HepG2 (cell line): ENCODE data around the gene NGFR. TPM values are rescaled to one million over a fixed set of nuclear protein-coding genes. Genes with fewer than 3 reads are reported as not detected.

ENCODE experiments used
- ATAC-seq: fragments of 200-7000 bp; cut with Tn5 transposase; 3 replicates; pipeline ENCODE4 v1.9.1; 2020; ENCODE audit warnings: mild to moderate bottlenecking, moderate library complexity
- BruUV-seq: library from RNA; stranded (reverse); fragments of 400-500 nt; replicated peaks from 2 replicates; lab custom pipeline; 2021; lab: Mats Ljungman, UMichigan
- CTCF ChIA-PET: fragments of 300-600 bp; formaldehyde crosslinking; extraction: SDS; loops from one replicate; lab custom pipeline; 2021; ENCODE audit warnings: low total read pairs, inconsistent platforms, low intra/inter-chr PET ratio; lab: Yijun Ruan, JAX
- POLR2A ChIA-PET: fragments of 350-600 bp; sonication (Branson Sonifier 250); formaldehyde crosslinking; loops from one replicate; lab custom pipeline; 2020; ENCODE audit warnings: antibody characterized with exemption, inconsistent platforms; lab: Yijun Ruan, JAX
- DNase-seq: peaks from one replicate; pipeline ENCODE4 v3.0.0-alpha.2; 2015; ENCODE audit warnings: low spot score
- FAIRE-seq: peaks from 3 replicates; lab custom pipeline; 2011; peaks lifted over from hg19 to GRCh38; lab: Jason Lieb, UNC
- H2AFZ ChIP-seq: one replicate; pipeline ENCODE4 v1.6.1; 2011; ENCODE audit warnings: low read length, inconsistent platforms
- H3K27ac ChIP-seq: fragments of 300-600 bp; 3 replicates; pipeline ENCODE4 v1.8.0; 2011; ENCODE audit warnings: mixed run types, mild to moderate bottlenecking, mixed read lengths, low read length, inconsistent platforms; ENCODE audit not compliant: insufficient read depth; ENCODE audit errors: extremely low read length
- H3K27me3 ChIP-seq, 2 experiments: fragments of 200-600 bp in 1 of 2; 2 replicates in 1 of 2; 3 replicates in 1 of 2; pipeline versions ENCODE4 v1.6.0 to v1.8.0; 2011; ENCODE audit warnings: low read length in 2 of 2, mild to moderate bottlenecking in 2 of 2, moderate library complexity in 2 of 2, inconsistent platforms in 1 of 2; ENCODE audit not compliant: insufficient read depth in 2 of 2, control insufficient read depth in 1 of 2
- H3K36me3 ChIP-seq, 2 experiments: fragments of 200-600 bp in 1 of 2; replicated peaks in 1 of 2; 2 replicates in 1 of 2; 3 replicates in 1 of 2; pipeline versions ENCODE4 v1.5.1 to v1.8.0; 2011; ENCODE audit warnings: low read length in 2 of 2, inconsistent platforms in 1 of 2; ENCODE audit not compliant: insufficient read depth in 2 of 2, control insufficient read depth in 1 of 2
- H3K4me1 ChIP-seq: 2 replicates; pipeline ENCODE4 v1.5.1; 2012; ENCODE audit warnings: low read length, inconsistent platforms; ENCODE audit not compliant: insufficient read depth
- H3K4me2 ChIP-seq: 2 replicates; pipeline ENCODE4 v1.6.0; 2011; ENCODE audit warnings: low read depth, low read length, inconsistent platforms
- H3K4me3 ChIP-seq, 3 experiments: fragments of 200-600 bp in 1 of 3; sonication (generic), shearing (Covaris generic) in 1 of 3; replicated peaks in 1 of 3; 2 replicates each; pipeline ENCODE4 v1.5.1; 2011 to 2016; ENCODE audit warnings: low read length in 3 of 3, inconsistent platforms in 2 of 3, low read depth in 2 of 3, mild to moderate bottlenecking in 2 of 3, control low read depth in 1 of 3, mixed read lengths in 1 of 3; ENCODE audit not compliant: insufficient read depth in 1 of 3
- H3K79me2 ChIP-seq: one replicate; pipeline ENCODE4 v1.6.1; 2011; ENCODE audit warnings: low read length, inconsistent platforms; ENCODE audit not compliant: insufficient read depth
- H3K9ac ChIP-seq: 2 replicates; pipeline ENCODE4 v1.6.0; 2011; ENCODE audit warnings: mild to moderate bottlenecking, low read depth, low read length, inconsistent platforms; ENCODE audit not compliant: insufficient read depth
- H3K9me3 ChIP-seq: 2 replicates; pipeline ENCODE4 v1.5.1; 2012; ENCODE audit warnings: mild to moderate bottlenecking, low read length
- H4K20me1 ChIP-seq: 2 replicates; pipeline ENCODE4 v1.6.0; 2011; ENCODE audit warnings: inconsistent platforms, mild to moderate bottlenecking, low read length, moderate library complexity; ENCODE audit not compliant: insufficient read depth
- FOXC1 ChIP-seq: sonication (generic); formaldehyde crosslinking; IDR thresholded peaks from 2 replicates; pipeline ENCODE4 v1.8.0; 2022; ENCODE audit warnings: mild to moderate bottlenecking, missing genetic modification reagents, borderline replicate concordance
- JDP2 ChIP-seq: sonication (generic); formaldehyde crosslinking; IDR thresholded peaks from 2 replicates; pipeline ENCODE4 v1.8.1; 2022; ENCODE audit warnings: missing genetic modification reagents, borderline replicate concordance
- SIX1 ChIP-seq: sonication (generic); formaldehyde crosslinking; IDR thresholded peaks from 2 replicates; pipeline ENCODE4 v1.4.0; 2020; ENCODE audit warnings: missing genetic modification reagents, borderline replicate concordance
- SP4 ChIP-seq: sonication (generic); formaldehyde crosslinking; IDR thresholded peaks from 2 replicates; pipeline ENCODE4 v1.8.1; 2023; ENCODE audit warnings: mild to moderate bottlenecking, missing genetic modification reagents
- SRSF9 ChIP-seq: fragments of 200-400 bp; formaldehyde crosslinking; IDR thresholded peaks from 2 replicates; pipeline ENCODE4 v1.6.1; 2018; ENCODE audit warnings: borderline replicate concordance, mild to moderate bottlenecking, low read depth, low read length; ENCODE audit not compliant: insufficient read depth, poor library complexity, severe bottlenecking
- ZFP82 ChIP-seq: sonication (generic); formaldehyde crosslinking; IDR thresholded peaks from 2 replicates; pipeline ENCODE4 v1.5.1; 2020; ENCODE audit warnings: mild to moderate bottlenecking, missing genetic modification reagents, borderline replicate concordance
- ZNF484 ChIP-seq: sonication (generic); formaldehyde crosslinking; IDR thresholded peaks from 2 replicates; pipeline ENCODE4 v1.5.1; 2020; ENCODE audit warnings: mild to moderate bottlenecking, low read depth, missing genetic modification reagents, borderline replicate concordance
- ZNF782 ChIP-seq: sonication (generic); formaldehyde crosslinking; IDR thresholded peaks from 2 replicates; pipeline ENCODE4 v1.4.0; 2020; ENCODE audit warnings: missing genetic modification reagents, mild to moderate bottlenecking, borderline replicate concordance
- ZNF792 ChIP-seq: IDR thresholded peaks from 2 replicates; pipeline ENCODE4 v1.6.1; 2016
- WGBS: methylation state at CpG from one replicate; pipeline ENCODE4 v1.1.6; 2017; ENCODE audit warnings: low lambda C conversion rate; 5-methylcytosine and 5-hydroxymethylcytosine counted together
- in situ Hi-C: cut with HindIII; loops from 2 replicates; pipeline ENCODE4 v1.10.0; 2017; ENCODE audit warnings: low pct_unique_long_range_greater_than_20kb; ENCODE audit not compliant: extremely low pct_ligation_motif_present
- intact Hi-C: fragments of 100-400 bp; cut with micrococcal nuclease; formaldehyde crosslinking; loops from one replicate; pipeline ENCODE4 v1.10.0; 2022; ENCODE audit not compliant: unreplicated experiment
- polyA plus RNA-seq, 8 experiments: library from polyadenylated mRNA; depleted of rRNA in 3 of 8; stranded (reverse) in 7 of 8; unstranded in 1 of 8; fragments of >200 nt; fragmentation: Illumina TruSeq in 4 of 8; extraction: Trizol in 4 of 8; gene quantifications; 2 replicates each; pipeline versions ENCODE4 v1.2.1 to v1.2.3, GENCODE V29; 2011 to 2016; ENCODE audit warnings: low read depth in 4 of 8, missing spikeins in 1 of 8, mixed read lengths in 1 of 8; ENCODE audit not compliant: insufficient read depth in 1 of 8
- total RNA-seq, 5 experiments: library from RNA; depleted of rRNA; stranded (reverse); fragments of >200 nt; fragmentation: Illumina TruSeq; extraction: Trizol; gene quantifications; 2 replicates each; pipeline ENCODE4 v1.2.3, GENCODE V29; 2016; ENCODE audit warnings: low read depth in 1 of 5
- TF ChIP-seq, protein P1 (sequence below): sonication (generic); formaldehyde crosslinking; IDR thresholded peaks from 2 replicates; pipeline ENCODE4 v1.4.0; 2020; ENCODE audit warnings: mild to moderate bottlenecking, missing genetic modification reagents, borderline replicate concordance
- TF ChIP-seq, protein P2 (sequence below): sonication (generic); formaldehyde crosslinking; IDR thresholded peaks from 2 replicates; pipeline ENCODE4 v1.5.0; 2020; ENCODE audit warnings: mild to moderate bottlenecking, missing genetic modification reagents
- TF ChIP-seq, protein P3 (sequence below): sonication (generic); formaldehyde crosslinking; conservative IDR thresholded peaks from 2 replicates; pipeline ENCODE4 v1.4.0; 2020; ENCODE audit warnings: missing genetic modification reagents

Gene NGFR
- total and polyA plus RNA-seq, 2 of the 13 experiments (the other 11 are each of a cell fraction or from before 2014, with no cell fraction given) = 1.1 to 1.8 TPM

DNA sequence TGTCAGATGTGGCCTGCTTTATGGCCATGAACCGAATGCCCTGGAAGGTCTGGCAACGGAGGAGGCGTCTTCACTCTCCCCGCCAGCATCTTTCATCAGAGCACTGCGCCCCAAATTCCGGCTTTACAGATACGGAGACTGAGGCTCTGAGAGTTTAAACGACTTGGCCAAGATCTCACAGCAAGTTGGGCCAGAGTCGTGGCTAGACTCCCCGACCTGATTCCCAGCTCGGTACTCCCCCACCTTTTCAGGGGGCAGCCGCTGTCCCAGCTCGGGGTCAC, 1.7 kb downstream of the NGFR start (continued):
- TF ChIP-seq ZNF782 (CRISPR knock-in tag) = 0 out of 2 replicates have a peak, but pooled peaks have one; percentile 2
- TF ChIP-seq, protein P1, sequence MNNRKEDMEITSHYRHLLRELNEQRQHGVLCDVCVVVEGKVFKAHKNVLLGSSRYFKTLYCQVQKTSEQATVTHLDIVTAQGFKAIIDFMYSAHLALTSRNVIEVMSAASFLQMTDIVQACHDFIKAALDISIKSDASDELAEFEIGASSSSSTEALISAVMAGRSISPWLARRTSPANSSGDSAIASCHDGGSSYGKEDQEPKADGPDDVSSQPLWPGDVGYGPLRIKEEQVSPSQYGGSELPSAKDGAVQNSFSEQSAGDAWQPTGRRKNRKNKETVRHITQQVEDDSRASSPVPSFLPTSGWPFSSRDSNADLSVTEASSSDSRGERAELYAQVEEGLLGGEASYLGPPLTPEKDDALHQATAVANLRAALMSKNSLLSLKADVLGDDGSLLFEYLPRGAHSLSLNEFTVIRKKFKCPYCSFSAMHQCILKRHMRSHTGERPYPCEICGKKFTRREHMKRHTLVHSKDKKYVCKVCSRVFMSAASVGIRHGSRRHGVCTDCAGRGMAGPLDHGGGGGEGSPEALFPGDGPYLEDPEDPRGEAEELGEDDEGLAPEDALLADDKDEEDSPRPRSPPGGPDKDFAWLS (CRISPR knock-in tag) = 0 out of 2 replicates have a peak, but pooled peaks have one; percentile 13

DNA sequence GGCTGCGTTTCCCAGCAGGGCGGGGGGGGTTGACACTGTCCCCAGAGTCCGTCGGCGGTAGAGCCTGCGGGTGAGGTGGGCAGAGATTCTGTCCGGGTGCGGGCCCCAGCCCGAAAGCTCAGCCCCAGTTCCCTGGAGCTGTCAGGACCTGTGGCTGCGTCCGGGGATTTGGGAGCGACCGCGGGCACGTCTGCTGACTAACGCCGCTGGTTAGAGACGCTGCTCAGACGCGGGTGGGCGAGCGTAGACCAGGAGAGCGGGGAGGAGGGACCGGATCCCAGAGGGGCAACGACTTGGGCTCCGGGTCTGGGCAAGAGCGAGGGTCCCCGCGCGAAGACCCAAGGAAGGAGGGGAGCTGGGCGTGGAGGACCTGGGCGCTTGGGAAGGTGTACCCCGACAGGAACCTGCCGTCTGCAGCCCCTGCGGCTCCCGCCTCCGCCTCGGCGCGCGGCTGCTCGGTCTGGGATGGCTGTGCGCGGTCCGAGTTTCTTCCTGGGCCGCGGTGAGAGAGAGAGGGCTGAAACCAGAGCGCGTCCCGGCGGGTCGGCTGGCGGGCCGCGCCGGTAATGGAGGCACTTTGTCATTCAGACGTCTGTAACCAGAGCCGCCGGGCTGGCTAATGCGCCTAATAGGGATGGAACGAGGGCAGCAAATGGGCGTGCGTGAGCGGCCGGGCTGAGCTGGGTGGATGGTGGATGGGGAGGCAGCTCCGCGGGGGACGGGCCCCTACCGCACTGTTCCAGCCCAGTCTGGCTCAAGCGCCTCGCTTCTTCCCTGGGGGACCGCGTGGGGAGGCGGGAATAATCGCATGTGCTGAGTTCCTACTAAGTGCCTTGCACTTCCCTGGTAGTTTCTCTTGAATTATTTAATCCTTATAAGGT, 2.3 kb downstream of the NGFR start:
- no TSS peak for BruUV-seq
- DNase-seq (no peak), FAIRE-seq (no peak), ATAC-seq (peak; percentile 45)
- Histone ChIP-seq H3K36me3 (no peaks in the 10 kb centered on the region), H3K27ac (no peak overlapping the region), H3K4me1 (peaks cover 30% of the 10 kb centered on the region), H2AFZ (no peak overlapping the region), H3K79me2 (no peaks in the 10 kb centered on the region), H3K9ac (no peak overlapping the region), H3K27me3 (peaks cover 22 to 88% of the 10 kb centered on the region in 2 experiments), H3K4me3 (peak overlapping the region; percentile 2 to 70 (median 55); a peak in 5 of 6 replicates), H3K9me3 (no peaks in the 10 kb centered on the region), H4K20me1 (no peaks in the 10 kb centered on the region; the same call in 1 of the 2 replicates), H3K4me2 (peak overlapping the region; percentile 74)
- 8% methylated on average over 40 of the region's 75 CpGs for WGBS
- ChIA-PET POLR2A (interaction anchor here (0.6 to 1.0 kb wide), 2 partner anchors 60 to 538 kb away, joined by 3 to 4 read pairs; no protein-coding TSS in a partner anchor), CTCF (interaction anchor here (1.3 to 3.3 kb wide), 2 partner anchors 51 to 59 kb away, joined by 4 to 23 read pairs; no protein-coding TSS in a partner anchor)
- in situ Hi-C loops = loop anchor here (5.0 kb wide), 2 partner anchors 55 to 60 kb away; no protein-coding TSS in a partner anchor
- intact Hi-C loops = loop anchor here (2.0 to 10.0 kb wide), 3 partner anchors 51 to 1510 kb away; no protein-coding TSS in a partner anchor
- TF ChIP-seq ZFP82 (CRISPR knock-in tag) = no peak
- no peak for TF ChIP-seq SRSF9
- no peak for TF ChIP-seq JDP2 (CRISPR knock-in tag)
- TF ChIP-seq, protein P2, sequence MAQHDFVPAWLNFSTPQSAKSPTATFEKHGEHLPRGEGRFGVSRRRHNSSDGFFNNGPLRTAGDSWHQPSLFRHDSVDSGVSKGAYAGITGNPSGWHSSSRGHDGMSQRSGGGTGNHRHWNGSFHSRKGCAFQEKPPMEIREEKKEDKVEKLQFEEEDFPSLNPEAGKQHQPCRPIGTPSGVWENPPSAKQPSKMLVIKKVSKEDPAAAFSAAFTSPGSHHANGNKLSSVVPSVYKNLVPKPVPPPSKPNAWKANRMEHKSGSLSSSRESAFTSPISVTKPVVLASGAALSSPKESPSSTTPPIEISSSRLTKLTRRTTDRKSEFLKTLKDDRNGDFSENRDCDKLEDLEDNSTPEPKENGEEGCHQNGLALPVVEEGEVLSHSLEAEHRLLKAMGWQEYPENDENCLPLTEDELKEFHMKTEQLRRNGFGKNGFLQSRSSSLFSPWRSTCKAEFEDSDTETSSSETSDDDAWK (CRISPR knock-in tag) = no peak
- no peak for TF ChIP-seq SIX1 (CRISPR knock-in tag)
- TF ChIP-seq ZNF792 = no peak
- 0 out of 2 replicates have a peak, but pooled peaks have one; percentile 32 for TF ChIP-seq SP4 (CRISPR knock-in tag)
- TF ChIP-seq, protein P3, sequence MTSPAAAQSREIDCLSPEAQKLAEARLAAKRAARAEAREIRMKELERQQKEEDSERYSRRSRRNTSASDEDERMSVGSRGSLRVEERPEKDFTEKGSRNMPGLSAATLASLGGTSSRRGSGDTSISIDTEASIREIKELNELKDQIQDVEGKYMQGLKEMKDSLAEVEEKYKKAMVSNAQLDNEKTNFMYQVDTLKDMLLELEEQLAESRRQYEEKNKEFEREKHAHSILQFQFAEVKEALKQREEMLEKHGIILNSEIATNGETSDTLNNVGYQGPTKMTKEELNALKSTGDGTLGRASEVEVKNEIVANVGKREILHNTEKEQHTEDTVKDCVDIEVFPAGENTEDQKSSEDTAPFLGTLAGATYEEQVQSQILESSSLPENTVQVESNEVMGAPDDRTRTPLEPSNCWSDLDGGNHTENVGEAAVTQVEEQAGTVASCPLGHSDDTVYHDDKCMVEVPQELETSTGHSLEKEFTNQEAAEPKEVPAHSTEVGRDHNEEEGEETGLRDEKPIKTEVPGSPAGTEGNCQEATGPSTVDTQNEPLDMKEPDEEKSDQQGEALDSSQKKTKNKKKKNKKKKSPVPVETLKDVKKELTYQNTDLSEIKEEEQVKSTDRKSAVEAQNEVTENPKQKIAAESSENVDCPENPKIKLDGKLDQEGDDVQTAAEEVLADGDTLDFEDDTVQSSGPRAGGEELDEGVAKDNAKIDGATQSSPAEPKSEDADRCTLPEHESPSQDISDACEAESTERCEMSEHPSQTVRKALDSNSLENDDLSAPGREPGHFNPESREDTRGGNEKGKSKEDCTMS (CRISPR knock-in tag) = no peak
- no peak for TF ChIP-seq FOXC1 (CRISPR knock-in tag)
- no peak for TF ChIP-seq ZNF484 (CRISPR knock-in tag)
